GM18873 (cell line): ENCODE results near the gene F12.

Source experiments
- ATAC-seq: cut with Tn5 transposase; IDR thresholded peaks from one replicate; pipeline ENCODE4 v1.9.1; 2021; ENCODE audit warnings: mild to moderate bottlenecking, moderate library complexity, moderate number of reproducible peaks; ENCODE audit not compliant: unreplicated experiment, low FRiP score

F12 gene

GRCh38 chr5:177433658-177434217, 24.4 kb upstream of the F12 start:
- no peak for ATAC-seq

DNA sequence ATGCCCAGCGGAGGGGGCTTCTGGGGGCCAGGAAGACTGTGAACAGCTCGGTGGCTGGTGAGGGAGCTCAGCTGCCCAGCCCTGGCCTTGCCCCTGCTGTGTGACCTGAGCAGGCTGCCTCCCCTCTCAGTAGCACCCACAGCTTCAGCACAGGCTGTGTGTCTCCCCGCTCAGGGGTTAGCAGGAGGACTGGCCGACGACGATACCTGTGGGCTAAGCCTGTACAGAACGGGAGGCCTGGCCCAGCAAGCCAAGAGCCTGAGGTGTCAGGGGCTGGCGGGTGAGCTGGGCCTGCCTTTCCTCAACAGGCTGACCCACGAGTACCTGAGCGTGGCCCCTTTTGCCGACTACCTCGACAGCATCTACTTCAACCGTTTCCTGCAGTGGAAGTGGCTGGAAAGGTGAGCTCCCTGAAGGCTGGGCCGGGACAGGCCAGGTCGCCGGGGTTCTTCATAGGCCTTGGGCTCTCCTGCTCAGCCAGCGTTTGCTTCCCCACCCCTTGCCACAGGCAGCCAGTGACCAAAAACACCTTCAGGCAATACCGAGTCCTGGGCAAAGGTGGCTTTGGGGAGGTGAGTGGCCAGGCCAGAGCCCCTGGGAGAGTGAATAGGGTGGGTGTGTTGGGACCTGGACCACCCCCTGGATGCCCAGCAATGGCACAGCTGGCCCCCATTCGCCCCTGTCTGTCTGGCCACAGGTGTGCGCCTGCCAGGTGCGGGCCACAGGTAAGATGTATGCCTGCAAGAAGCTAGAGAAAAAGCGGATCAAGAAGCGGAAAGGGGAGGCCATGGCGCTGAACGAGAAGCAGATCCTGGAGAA, 23.7 kb upstream of the F12 start:
- no peak for ATAC-seq

- ATAC-seq = no peak
Measured at GRCh38 chr5:177432143-177432838, 22.9 kb upstream of the F12 start.

GRCh38 chr5:177431317-177432142, 22.2 kb upstream of the F12 start:
- peak; percentile 46 for ATAC-seq

DNA sequence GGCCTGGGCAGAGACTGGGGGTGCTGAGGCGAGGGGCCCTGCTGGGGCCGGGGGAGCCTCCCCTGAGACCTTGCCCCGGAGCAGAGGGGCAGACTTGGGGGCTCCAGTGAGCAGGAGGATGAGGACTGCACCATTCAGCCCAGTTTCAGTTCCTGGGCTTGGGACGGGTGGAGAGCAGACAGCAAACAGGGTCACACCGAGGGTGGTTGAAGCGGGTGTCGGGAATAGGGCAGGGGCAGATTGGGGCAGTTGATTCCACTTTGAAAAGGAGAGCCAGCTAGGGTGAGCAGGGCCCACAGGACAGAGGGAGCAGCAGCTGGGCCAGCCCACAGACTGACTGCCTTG, 21.6 kb upstream of the F12 start:
- no peak for ATAC-seq

DNA sequence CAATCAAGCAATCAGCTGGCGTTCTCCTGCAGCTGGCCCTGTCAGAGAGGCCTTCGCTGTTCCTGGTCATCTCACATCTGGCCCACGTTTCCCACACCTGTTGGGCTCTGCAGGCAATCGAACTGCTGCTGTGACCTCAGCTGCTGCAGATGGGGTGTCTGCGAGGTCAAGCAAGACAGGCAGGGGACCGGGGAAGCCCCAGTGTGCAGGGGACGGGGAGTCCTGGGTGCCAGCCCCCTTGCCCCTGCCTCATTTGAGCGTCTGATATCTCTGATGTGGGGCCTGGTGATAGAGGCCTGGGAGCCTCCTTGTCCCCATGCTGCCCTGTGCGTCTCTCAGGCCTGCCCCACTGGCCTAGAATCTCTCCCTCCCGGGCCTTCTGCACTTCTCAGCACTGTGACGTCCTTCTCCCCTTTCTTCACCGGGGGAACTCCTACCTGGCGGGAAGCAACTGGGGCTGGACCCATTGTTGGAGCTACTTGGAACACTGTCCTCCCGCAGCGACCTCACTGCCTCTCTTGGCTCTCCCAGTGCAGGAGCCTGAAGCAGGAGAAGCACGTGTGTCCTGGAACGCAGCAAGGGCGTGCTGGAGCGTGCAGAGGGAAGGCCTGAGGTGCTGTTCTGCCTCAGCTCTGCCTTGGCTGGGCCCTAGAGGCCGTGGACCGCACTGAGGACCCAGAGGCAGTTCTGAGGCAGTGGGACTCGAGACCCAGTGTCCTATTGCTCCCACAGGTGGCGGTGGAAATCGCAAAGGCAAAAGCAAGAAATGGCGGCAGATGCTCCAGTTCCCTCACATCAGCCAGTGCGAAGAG, 21.0 kb upstream of the F12 start:
- no peak for ATAC-seq

DNA sequence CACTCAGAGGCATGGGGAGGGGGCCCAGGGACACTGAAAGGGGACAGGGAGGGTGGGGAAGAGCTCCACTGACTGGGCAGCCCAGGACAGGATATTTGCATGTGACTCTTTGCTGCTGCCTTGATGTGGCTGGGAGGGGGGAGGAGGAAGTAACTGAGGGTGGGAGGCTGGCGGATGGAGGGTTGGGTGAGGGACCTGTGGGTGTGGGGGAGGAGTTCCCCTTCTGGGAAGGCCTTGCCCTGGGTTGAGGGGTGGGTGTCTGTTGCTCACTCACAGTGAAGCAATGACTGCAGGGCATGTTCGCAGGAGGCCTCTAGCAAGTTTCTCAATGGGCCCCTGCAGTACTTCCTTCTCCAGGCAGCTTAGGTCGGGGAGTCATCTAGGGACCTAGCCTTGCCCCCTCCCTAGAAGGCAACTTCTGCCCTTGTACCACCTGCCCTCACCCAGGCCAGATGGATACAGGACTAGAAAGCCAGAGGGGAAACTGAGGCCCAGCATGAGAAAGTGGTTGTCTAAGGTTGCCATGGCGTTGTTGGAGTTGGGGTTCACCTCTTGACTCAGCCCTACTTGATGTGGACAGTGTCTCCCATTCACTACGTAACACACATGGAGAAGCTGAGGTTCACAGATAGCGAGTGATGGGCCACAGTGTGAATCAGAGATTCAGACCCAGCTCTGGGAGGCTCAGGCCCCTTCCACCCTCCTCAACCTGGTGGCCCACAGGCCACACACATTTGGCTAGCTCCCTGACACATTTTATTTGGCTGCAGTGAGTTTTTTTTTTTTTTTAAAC, 20.1 kb upstream of the F12 start:
- ATAC-seq = no peak

DNA sequence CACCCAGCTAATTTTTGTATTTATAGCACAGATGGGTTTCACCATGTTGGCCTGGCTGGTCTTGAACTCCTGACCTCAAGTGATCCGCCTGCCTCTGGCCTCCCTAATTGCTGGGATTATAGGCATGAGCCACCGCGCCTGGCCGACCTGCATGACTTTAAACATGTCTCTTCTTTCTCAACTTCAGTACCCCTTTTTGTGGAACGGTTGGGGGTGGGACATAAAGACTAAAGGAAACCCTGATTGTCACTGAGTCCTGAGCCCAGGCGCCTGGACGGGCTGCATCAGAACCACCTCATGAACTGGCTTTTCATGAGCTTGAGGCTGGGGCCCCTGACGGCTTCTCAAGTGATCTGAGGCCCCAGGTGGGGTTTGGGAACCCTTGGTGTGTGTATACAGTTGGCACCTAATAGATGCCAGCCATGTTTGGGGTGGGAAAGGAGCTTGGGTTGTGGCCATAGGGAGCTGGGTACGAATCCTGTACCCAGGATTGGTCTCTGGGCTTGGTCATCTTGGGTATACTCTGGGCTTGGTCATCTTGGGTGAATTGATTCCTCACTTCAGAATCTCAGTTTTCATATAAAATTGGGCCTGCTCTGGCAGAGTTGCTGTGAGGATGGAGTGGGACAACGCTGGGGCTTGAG, 19.3 kb upstream of the F12 start:
- no peak for ATAC-seq

DNA sequence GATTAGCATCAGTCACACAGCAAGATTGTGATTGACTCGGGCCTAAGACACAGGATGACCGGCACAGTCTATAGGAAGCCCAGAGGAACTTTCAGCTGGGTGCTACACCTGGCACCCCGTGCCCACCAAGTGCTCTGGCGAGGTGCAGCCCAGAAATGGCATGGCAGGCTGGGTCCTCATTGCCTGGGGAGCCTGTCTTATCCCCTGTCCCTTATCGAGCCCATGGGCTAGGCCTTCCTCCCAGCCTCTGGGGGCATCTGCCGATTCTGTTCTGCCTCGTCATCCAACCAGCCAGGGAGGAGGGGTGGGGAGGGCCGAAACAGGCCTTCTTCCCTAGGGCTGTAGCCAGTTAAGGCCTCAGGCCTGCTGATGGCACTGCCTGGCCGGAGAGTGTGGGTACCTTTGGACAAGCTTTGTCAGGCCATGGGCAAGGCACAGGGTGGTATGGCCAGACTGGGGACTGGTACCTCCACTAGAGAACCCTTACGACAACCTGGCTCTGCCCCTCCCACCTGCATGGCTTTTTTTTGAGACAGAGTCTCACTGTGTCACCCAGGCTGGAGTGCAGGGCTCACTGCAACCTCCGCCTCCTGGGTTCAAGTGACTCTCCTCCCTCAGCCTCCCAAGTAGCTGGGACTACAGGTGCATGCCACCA, 18.7 kb upstream of the F12 start:
- ATAC-seq = no peak

- no peak for ATAC-seq
Measured at GRCh38 chr5:177427211-177427822, 18.0 kb upstream of the F12 start.

GRCh38 chr5:177426566-177427210, 17.3 kb upstream of the F12 start, which contains the start of gene GRK6:
Gene GRK6 (plus strand): TSS chr5:177426676. CDS start chr5:177426846, 170 bp downstream.
- ATAC-seq = peak; percentile 1

DNA sequence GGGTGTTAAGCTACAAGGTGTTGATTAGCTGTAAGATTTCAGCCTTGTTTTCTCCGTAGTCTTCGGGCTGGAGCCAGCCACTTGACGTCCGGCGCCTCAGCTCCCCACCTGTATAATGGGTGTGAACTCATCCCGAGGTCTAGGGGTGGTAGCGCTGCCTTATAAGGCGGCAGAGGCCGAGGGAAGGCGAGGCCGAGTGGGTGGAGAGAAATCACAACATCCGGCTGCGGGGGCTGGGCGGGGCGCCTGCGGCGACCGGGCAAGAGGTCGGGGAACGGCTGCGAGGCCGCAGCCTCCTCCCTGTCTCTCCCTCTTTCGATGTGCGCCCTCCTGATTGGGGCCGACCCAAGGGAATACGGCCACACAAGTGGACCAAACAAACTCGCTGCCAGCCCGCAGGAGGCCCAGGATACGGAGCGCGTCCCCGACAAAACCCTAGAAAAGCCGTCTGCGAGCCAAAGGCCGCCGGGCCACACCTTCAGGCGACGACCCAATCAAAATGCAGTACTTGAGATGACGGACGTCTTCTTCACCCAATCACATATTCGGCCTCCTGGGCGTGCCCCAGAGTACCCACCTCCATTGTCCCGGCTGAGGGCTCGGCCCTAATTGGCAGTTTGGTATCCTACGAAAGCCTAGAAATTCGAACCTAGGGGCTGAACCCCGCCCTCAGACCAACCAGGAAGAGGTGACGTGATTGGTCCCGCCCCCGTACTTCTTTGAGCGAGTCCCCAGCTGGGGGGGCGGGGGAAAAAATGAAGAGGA, 16.6 kb upstream of the F12 start:
- ATAC-seq = peak; percentile 85

DNA sequence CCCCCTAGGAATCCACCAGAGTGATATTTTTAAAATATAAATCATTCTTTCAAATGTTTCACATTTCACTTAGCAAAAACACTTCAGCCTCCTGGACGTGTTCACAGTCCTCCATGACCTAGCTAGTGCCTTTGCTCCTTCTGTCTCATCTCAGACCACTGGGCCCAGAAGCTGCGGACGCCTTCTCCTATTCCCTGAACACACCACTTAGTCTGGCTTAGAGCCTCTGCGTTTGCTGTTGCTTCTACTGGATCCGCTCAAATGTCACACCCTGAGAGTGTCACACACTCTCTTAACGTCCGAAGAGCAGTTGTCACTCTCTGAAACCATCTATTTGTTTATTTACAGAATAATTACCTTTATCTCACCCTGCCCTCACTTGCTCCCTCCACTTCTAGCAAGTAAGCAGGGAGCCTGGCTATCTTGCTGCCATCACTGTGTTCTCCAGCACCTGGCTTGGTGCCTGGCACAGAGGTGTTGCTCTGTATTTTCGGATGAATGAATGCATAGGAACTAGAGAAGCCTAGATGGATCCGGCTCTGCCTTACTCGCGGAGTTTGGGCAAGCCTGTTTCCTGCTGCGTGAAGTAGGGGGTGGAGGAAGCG, 15.9 kb upstream of the F12 start:
- no peak for ATAC-seq

DNA sequence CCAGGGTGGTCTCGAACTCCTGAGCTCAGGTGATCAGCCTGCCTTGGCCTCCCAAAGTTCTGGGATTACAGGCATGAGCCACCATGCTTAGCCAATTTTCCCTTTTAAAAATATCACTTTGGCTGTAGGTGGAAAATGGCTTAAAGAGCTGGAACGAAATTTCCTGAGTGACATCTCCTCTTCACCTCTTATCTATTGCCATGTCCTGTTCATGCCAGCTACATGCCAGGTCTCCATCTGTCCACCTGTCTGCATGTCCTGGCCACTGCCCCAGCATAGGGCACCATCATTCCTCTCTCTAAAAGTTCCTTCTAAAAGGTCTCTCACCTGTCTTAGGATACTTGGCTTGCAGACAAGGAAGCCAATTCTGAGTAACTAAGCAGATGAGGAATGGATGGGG, 14.3 kb upstream of the F12 start:
- ATAC-seq = no peak

DNA sequence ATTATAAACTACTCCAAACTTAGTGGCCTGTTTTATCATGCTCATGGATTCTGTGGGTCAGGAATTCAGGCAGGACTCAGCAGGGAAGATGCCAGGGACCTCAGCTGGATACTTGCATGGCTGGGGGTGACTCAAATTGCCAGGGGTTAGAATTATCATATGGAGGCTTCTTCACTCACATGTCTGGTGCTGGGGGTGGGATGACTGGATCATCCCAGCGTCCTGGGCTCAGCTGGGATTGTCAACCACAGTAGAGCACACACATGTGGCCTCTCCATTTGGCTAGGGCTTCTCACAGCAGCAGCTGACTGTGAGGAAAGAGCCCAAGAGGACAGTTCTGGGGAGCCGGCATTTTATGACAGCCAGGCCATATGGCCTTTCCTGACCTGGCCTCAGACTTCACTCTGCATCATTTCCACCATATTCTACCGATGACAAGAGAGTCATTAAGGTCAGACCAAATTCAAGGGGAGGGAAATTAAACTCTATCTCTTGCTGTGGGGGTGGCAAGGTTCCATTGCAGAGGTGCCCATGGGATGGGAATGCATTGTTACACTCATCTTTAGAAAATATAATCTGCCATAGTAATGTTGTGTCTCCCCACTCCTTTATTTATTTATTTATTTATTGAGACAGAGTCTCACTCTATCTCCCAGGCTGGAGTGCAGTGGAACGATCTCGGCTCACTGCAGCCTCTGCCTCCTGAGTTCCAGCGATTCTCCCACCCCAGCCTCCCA, 11.9 kb upstream of the F12 start:
- ATAC-seq = no peak
